K562 (cell line): ENCODE measurements around the gene TENM3. TPM values are rescaled to one million over a fixed set of nuclear protein-coding genes. Genes with fewer than 3 reads are reported as not detected.

Experiments used
- ATAC-seq: fragments of 200-7000 bp; cut with Tn5 transposase; 3 replicates; pipeline ENCODE4 v1.9.1; 2020; ENCODE audit warnings: moderate library complexity
- BruUV-seq: library from RNA; stranded (reverse); fragments of 400-500 nt; replicated peaks from 2 replicates; lab custom pipeline; 2021; lab: Mats Ljungman, UMichigan
- CTCF ChIA-PET: fragments of 300-600 bp; formaldehyde crosslinking; extraction: SDS; loops from one replicate; lab custom pipeline; 2021; ENCODE audit warnings: low intra/inter-chr PET ratio; lab: Yijun Ruan, JAX
- POLR2A ChIA-PET: fragments of 300-600, 350-650 bp; sonication (Branson Sonifier 250); formaldehyde crosslinking; extraction: SDS; loops from one replicate; lab custom pipeline; 2021; ENCODE audit warnings: antibody characterized with exemption, inconsistent platforms; lab: Yijun Ruan, JAX
- DNase-seq, 4 experiments: peaks; one replicate each; pipeline versions ENCODE4 v3.0.0 to v3.0.0-alpha.2; 2011 to 2018; ENCODE audit warnings: low spot score in 3 of 4, mixed read lengths in 3 of 4; ENCODE audit errors: extremely low read depth in 1 of 4
- FAIRE-seq: peaks from 2 replicates; lab custom pipeline; 2011; peaks lifted over from hg19 to GRCh38; lab: Jason Lieb, UNC
- H2AFZ ChIP-seq: 2 replicates; pipeline ENCODE4 v1.6.0; 2011; ENCODE audit warnings: low read depth, low read length, control low read depth, inconsistent platforms
- H3K27ac ChIP-seq: fragments of 200-600 bp; 3 replicates; pipeline ENCODE4 v1.8.0; 2011; ENCODE audit warnings: low read depth, mild to moderate bottlenecking, control low read depth, inconsistent platforms, low read length, moderate library complexity, mixed read lengths; ENCODE audit errors: extremely low read depth
- H3K27me3 ChIP-seq, 2 experiments: fragments of 300-600 bp in 1 of 2; 2 replicates in 1 of 2; 3 replicates in 1 of 2; pipeline versions ENCODE4 v1.6.0 to v1.8.0; 2011; ENCODE audit warnings: inconsistent platforms in 2 of 2, low read length in 2 of 2, mild to moderate bottlenecking in 1 of 2, mixed read lengths in 1 of 2, moderate library complexity in 1 of 2; ENCODE audit not compliant: control insufficient read depth in 2 of 2, insufficient read depth in 2 of 2
- H3K36me3 ChIP-seq: fragments of 300-600 bp; 3 replicates; pipeline ENCODE4 v1.8.0; 2011; ENCODE audit warnings: mild to moderate bottlenecking, low read length, inconsistent platforms; ENCODE audit not compliant: control insufficient read depth, insufficient read depth
- H3K4me1 ChIP-seq, 2 experiments: fragments of 200-600 bp in 1 of 2; replicated peaks in 1 of 2; 2 replicates in 1 of 2; 3 replicates in 1 of 2; pipeline versions ENCODE4 v1.5.1 to v1.8.0; 2011; ENCODE audit warnings: inconsistent platforms in 2 of 2, low read length in 2 of 2, mild to moderate bottlenecking in 1 of 2, mixed read lengths in 1 of 2, moderate library complexity in 1 of 2; ENCODE audit not compliant: control insufficient read depth in 2 of 2, insufficient read depth in 2 of 2
- H3K4me2 ChIP-seq: 2 replicates; pipeline ENCODE4 v1.6.1; 2011; ENCODE audit warnings: low read length, control low read depth, inconsistent platforms, mixed read lengths; ENCODE audit not compliant: insufficient read depth
- H3K4me3 ChIP-seq: fragments of 200-600 bp; sonication (generic), shearing (Covaris generic); 2 replicates; pipeline ENCODE4 v1.5.1; 2016; ENCODE audit warnings: control low read depth, inconsistent platforms
- H3K79me2 ChIP-seq: fragments of 200-600 bp; 3 replicates; pipeline ENCODE4 v1.8.0; 2011; ENCODE audit warnings: low read length, inconsistent platforms; ENCODE audit not compliant: control insufficient read depth, insufficient read depth
- H3K9ac ChIP-seq, 2 experiments: 2 replicates each; pipeline versions ENCODE4 v1.6.0 to v1.6.1; 2011; ENCODE audit warnings: low read depth in 2 of 2, low read length in 2 of 2, control low read depth in 1 of 2, inconsistent platforms in 1 of 2, mild to moderate bottlenecking in 1 of 2, mixed read lengths in 1 of 2; ENCODE audit not compliant: insufficient read depth in 1 of 2
- H3K9me1 ChIP-seq: one replicate; pipeline ENCODE4 v1.6.0; 2011; ENCODE audit warnings: inconsistent platforms, mild to moderate bottlenecking, low read length, moderate library complexity; ENCODE audit not compliant: control insufficient read depth, insufficient read depth
- H3K9me3 ChIP-seq: replicated peaks from 2 replicates; pipeline ENCODE4 v1.5.1; 2011; ENCODE audit warnings: low read depth, low read length, inconsistent platforms; ENCODE audit not compliant: control insufficient read depth, insufficient read depth
- H4K20me1 ChIP-seq: replicated peaks from 2 replicates; pipeline ENCODE4 v1.6.1; 2011; ENCODE audit warnings: low read length, inconsistent platforms, mixed read lengths; ENCODE audit not compliant: control insufficient read depth, insufficient read depth
- ELF4 ChIP-seq: fragments of 450-650 bp; formaldehyde crosslinking; IDR thresholded peaks from 2 replicates; pipeline ENCODE4 v1.4.0; 2022; ENCODE audit warnings: missing genetic modification characterization
- EWSR1 ChIP-seq: fragments of 450-650 bp; IDR thresholded peaks from 2 replicates; pipeline ENCODE4 v1.6.1; 2018; ENCODE audit warnings: borderline replicate concordance, mild to moderate bottlenecking, low read depth, moderate library complexity; ENCODE audit not compliant: partially characterized antibody
- HDGF ChIP-seq: fragments of 450-650 bp; IDR thresholded peaks from 2 replicates; pipeline ENCODE4 v1.6.1; 2016
- HMBOX1 ChIP-seq: sonication (generic); IDR thresholded peaks from 2 replicates; pipeline ENCODE4 v1.6.1; 2016
- KDM5B ChIP-seq: fragments of 200-600 bp; sonication (generic); IDR thresholded peaks from 2 replicates; pipeline ENCODE4 v1.6.1; 2012; ENCODE audit warnings: low read depth, mild to moderate bottlenecking, moderate library complexity, low read length, control low read depth, inconsistent platforms; ENCODE audit not compliant: insufficient replicate concordance
- RBM22 ChIP-seq: fragments of 200-400 bp; formaldehyde crosslinking; IDR thresholded peaks from 2 replicates; pipeline ENCODE4 v1.6.1; 2018; ENCODE audit warnings: low read length, low read depth; ENCODE audit not compliant: poor library complexity, severe bottlenecking
- RCOR1 ChIP-seq, 2 experiments: IDR thresholded peaks; 2 replicates each; pipeline ENCODE4 v1.6.1; 2012; ENCODE audit warnings: low read depth in 2 of 2, low read length in 2 of 2, borderline replicate concordance in 1 of 2, improper control_type of control experiment in 1 of 2
- SLC30A9 ChIP-seq: fragments of 250-450 bp; sonication (Bioruptor Pico); IDR thresholded peaks from 2 replicates; pipeline ENCODE4 v1.8.0; 2022; ENCODE audit warnings: mild to moderate bottlenecking, moderate library complexity
- SRSF3 ChIP-seq: fragments of 200-400 bp; formaldehyde crosslinking; IDR thresholded peaks from 2 replicates; pipeline ENCODE4 v1.6.1; 2016; ENCODE audit warnings: mild to moderate bottlenecking, low read length, moderate library complexity; ENCODE audit not compliant: insufficient read depth
- STAG1 ChIP-seq: sonication (generic); formaldehyde crosslinking; IDR thresholded peaks from 2 replicates; pipeline ENCODE4 v1.5.0; 2020; ENCODE audit warnings: missing genetic modification reagents, borderline replicate concordance
- TAL1 ChIP-seq: fragments of 450-650 bp; IDR thresholded peaks from 2 replicates; pipeline ENCODE4 v1.6.1; 2016; ENCODE audit warnings: mild to moderate bottlenecking
- ZNF140 ChIP-seq: fragments of 250-450 bp; sonication (Bioruptor Pico); IDR thresholded peaks from 2 replicates; pipeline ENCODE4 v1.8.0; 2021; ENCODE audit warnings: moderate library complexity, mild to moderate bottlenecking, inconsistent platforms
- ZNF263 ChIP-seq: sonication (generic); formaldehyde crosslinking; IDR thresholded peaks from 2 replicates; pipeline ENCODE4 v1.8.0; 2022; ENCODE audit warnings: mild to moderate bottlenecking, missing genetic modification reagents, borderline replicate concordance
- ZNF3 ChIP-seq: fragments of 250-450 bp; sonication (Bioruptor Pico); IDR thresholded peaks from 2 replicates; pipeline ENCODE4 v1.5.0; 2021; ENCODE audit warnings: mild to moderate bottlenecking, moderate library complexity
- ZNF57 ChIP-seq: fragments of 450-650 bp; formaldehyde crosslinking; IDR thresholded peaks from 2 replicates; pipeline ENCODE4 v1.4.0; 2020; ENCODE audit warnings: mild to moderate bottlenecking, moderate library complexity
- WGBS: fragments of 100-300 bp; shearing (Covaris generic); methylation state at CpG from one replicate; pipeline ENCODE4 v1.1.6; 2016; ENCODE audit warnings: low coverage, mixed read lengths; ENCODE audit not compliant: insufficient coverage; ENCODE audit errors: missing lambda C conversion rate; 5-methylcytosine and 5-hydroxymethylcytosine counted together
- in situ Hi-C: fragments of 300-500 bp; cut with MboI; formaldehyde crosslinking; loops from 4 replicates; pipeline ENCODE4 v1.15.0; 2018; ENCODE audit warnings: inconsistent platforms, mixed read lengths
- intact Hi-C: fragments of 100-400 bp; cut with micrococcal nuclease; formaldehyde crosslinking; loops from 2 replicates; pipeline ENCODE4 v1.14.2; 2022
- polyA plus RNA-seq, 8 experiments: library from polyadenylated mRNA; depleted of rRNA in 4 of 8; stranded (reverse) in 5 of 8; unstranded in 3 of 8; fragments of >200 nt; fragmentation: Nextera tagmentation in 2 of 8; fragmentation: Illumina TruSeq in 1 of 8; extraction: Ambion mirVana in 2 of 8; extraction: Trizol in 1 of 8; gene quantifications; 2 replicates each; pipeline versions ENCODE4 v1.2.1 to v1.2.3, GENCODE V29; 2011 to 2014; ENCODE audit warnings: inconsistent platforms in 1 of 8, missing spikeins in 1 of 8
- total RNA-seq, 7 experiments: library from RNA; depleted of rRNA in 6 of 7; stranded (reverse); fragments of >200 nt in 6 of 7; fragmentation: Illumina TruSeq in 2 of 7; extraction: Trizol in 2 of 7; gene quantifications; 2 replicates each; pipeline versions ENCODE4 v1.2.1 to v1.2.3, GENCODE V29; 2011 to 2021; ENCODE audit warnings: low replicate concordance in 1 of 7
- TF ChIP-seq, protein P1 (sequence below): sonication (generic); formaldehyde crosslinking; IDR thresholded peaks from 2 replicates; pipeline ENCODE4 v1.8.0; 2022; ENCODE audit warnings: mild to moderate bottlenecking, missing genetic modification reagents
- TF ChIP-seq, protein P2 (sequence below): sonication (generic); formaldehyde crosslinking; IDR thresholded peaks from 2 replicates; pipeline ENCODE4 v1.8.0; 2022; ENCODE audit warnings: mild to moderate bottlenecking, missing genetic modification reagents

TENM3 gene
- total and polyA plus RNA-seq, 9 of the 15 experiments (the other 6 are each of a cell fraction or from before 2014, with no cell fraction given), result 0.01 to 0.02 TPM; not detected in 7

DNA sequence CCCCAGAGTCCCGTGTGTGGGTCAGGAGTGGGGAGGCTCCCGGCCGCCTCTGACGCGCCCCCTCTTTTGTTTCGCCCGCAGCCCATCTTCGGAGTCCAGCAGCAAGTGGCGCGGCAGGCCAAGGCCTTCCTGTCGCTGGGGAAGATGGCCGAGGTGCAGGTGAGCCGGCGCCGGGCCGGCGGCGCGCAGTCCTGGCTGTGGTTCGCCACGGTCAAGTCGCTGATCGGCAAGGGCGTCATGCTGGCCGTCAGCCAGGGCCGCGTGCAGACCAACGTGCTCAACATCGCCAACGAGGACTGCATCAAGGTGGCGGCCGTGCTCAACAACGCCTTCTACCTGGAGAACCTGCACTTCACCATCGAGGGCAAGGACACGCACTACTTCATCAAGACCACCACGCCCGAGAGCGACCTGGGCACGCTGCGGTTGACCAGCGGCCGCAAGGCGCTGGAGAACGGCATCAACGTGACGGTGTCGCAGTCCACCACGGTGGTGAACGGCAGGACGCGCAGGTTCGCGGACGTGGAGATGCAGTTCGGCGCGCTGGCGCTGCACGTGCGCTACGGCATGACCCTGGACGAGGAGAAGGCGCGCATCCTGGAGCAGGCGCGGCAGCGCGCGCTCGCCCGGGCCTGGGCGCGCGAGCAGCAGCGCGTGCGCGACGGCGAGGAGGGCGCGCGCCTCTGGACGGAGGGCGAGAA is 556.5 kb downstream of the TENM3 start:
- Histone ChIP-seq H3K9ac (no peak overlapping the region), H3K4me3 (no peak overlapping the region), H3K9me1 (no peaks in the 10 kb centered on the region), H4K20me1 (no peaks in the 10 kb centered on the region), H3K79me2 (no peaks in the 10 kb centered on the region), H3K27ac (no peak overlapping the region), H2AFZ (no peak overlapping the region), H3K4me2 (no peak overlapping the region), H3K9me3 (no peaks in the 10 kb centered on the region), H3K27me3 (peaks cover 14 to 36% of the 10 kb centered on the region in 2 experiments; a peak in 3 of 5 replicates), H3K4me1 (peaks cover 0 to 5% of the 10 kb centered on the region in 2 experiments; a peak in 1 of 5 replicates), H3K36me3 (no peaks in the 10 kb centered on the region)
- intact Hi-C loops, result loop anchor here (10.0 kb wide), 2 partner anchors 145 to 465 kb away; no protein-coding TSS in a partner anchor
- POLR2A ChIA-PET, result no interaction called here
- no peak for FAIRE-seq
- no peak for DNase-seq
- WGBS, result 44% methylated on average over 45 of the region's 85 CpGs
- no peak for ATAC-seq
- in situ Hi-C loops, result no loop called here
- TF ChIP-seq, protein P1, sequence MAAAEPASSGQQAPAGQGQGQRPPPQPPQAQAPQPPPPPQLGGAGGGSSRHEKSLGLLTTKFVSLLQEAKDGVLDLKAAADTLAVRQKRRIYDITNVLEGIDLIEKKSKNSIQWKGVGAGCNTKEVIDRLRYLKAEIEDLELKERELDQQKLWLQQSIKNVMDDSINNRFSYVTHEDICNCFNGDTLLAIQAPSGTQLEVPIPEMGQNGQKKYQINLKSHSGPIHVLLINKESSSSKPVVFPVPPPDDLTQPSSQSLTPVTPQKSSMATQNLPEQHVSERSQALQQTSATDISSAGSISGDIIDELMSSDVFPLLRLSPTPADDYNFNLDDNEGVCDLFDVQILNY, result no peak
- TF ChIP-seq ZNF3 (no peak), ZNF263 (CRISPR knock-in tag) (no peak), EWSR1 (no peak), SLC30A9 (CRISPR knock-in tag) (no peak), RBM22 (no peak), RCOR1 (IDR thresholded peaks at IDR 0.05; ENCODE audit: borderline replicate concordance in 1 of 2, low read depth in 2 of 2, low read length in 2 of 2) (no peak), SRSF3 (no peak), ZNF140 (CRISPR knock-in tag) (no peak), STAG1 (CRISPR knock-in tag) (no peak), KDM5B (no peak), ZNF57 (CRISPR knock-in tag) (no peak), ELF4 (CRISPR knock-in tag) (no peak), HMBOX1 (no peak), HDGF (no peak), TAL1 (no peak)
- TF ChIP-seq, protein P2, sequence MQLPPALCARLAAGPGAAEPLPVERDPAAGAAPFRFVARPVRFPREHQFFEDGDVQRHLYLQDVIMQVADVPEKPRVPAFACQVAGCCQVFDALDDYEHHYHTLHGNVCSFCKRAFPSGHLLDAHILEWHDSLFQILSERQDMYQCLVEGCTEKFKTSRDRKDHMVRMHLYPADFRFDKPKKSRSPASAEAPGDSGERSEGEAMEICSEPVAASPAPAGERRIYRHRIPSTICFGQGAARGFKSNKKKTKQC, result no peak
- BruUV-seq, result no TSS peak
- CTCF ChIA-PET, result no interaction called here
